ENCODE results near the gene NOTCH1.
"Not testable (repeated sequence)": the region's sequence is repeated elsewhere in the genome, so short reads cannot be mapped to it uniquely, and the experiment has no call there.

The NOTCH1 gene

GRCh38 chr9:136585531-136586120 is 39.8 kb upstream of the NOTCH1 start:
- TF ChIP-seq CTCF (conservative IDR thresholded peaks at IDR 0.05; ENCODE audit: low read depth): no peak
- CTCF ChIA-PET: no interaction called here
- peak overlapping the region; percentile 54 for H3K27ac ChIP-seq

GRCh38 chr9:136584934-136585333 is 39.1 kb upstream of the NOTCH1 start:
- peak overlapping the region; percentile 54 for H3K27ac ChIP-seq
- ChIA-PET POLR2A (ENCODE audit: low non-redundant PET) (no interaction called here), CTCF (interaction anchor here (0.5 kb wide), 1 partner anchor 9 kb away, joined by 6 read pairs; no protein-coding TSS in a partner anchor)
- no peak for DNase-seq (ENCODE audit: low spot score)
- TF ChIP-seq CTCF (conservative IDR thresholded peaks at IDR 0.05; ENCODE audit: low read depth): no peak

More at GRCh38 chr9:136585531-136586120, 39.8 kb upstream of the NOTCH1 start:
- POLR2A ChIA-PET (ENCODE audit: low non-redundant PET): no interaction called here
- DNase-seq (ENCODE audit: low spot score): no peak

GRCh38 chr9:136584401-136584932 is 38.6 kb upstream of the NOTCH1 start:
- ChIA-PET CTCF (interaction anchor here (0.5 kb wide), 1 partner anchor 9 kb away, joined by 6 read pairs; no protein-coding TSS in a partner anchor), POLR2A (ENCODE audit: low non-redundant PET) (no interaction called here)
- DNase-seq (ENCODE audit: low spot score): no peak
- H3K27ac ChIP-seq: peak overlapping the region; percentile 54
- TF ChIP-seq CTCF (conservative IDR thresholded peaks at IDR 0.05; ENCODE audit: low read depth): no peak

GRCh38 chr9:136582977-136583735 is 37.3 kb upstream of the NOTCH1 start:
- CTCF ChIA-PET: interaction anchor here (0.7 kb wide), 1 partner anchor 150 kb away, joined by 3 read pairs; no protein-coding TSS in a partner anchor
- no peak for DNase-seq (ENCODE audit: low spot score)
- TF ChIP-seq CTCF (conservative IDR thresholded peaks at IDR 0.05; ENCODE audit: low read depth): no peak
- POLR2A ChIA-PET (ENCODE audit: low non-redundant PET): no interaction called here
- peak overlapping the region; percentile 33 for H3K27ac ChIP-seq

- CTCF ChIA-PET: no interaction called here
- POLR2A ChIA-PET (ENCODE audit: low non-redundant PET): interaction anchor here (0.5 kb wide), 1 partner anchor 54 kb away, joined by 3 read pairs; no protein-coding TSS in a partner anchor
- TF ChIP-seq CTCF (conservative IDR thresholded peaks at IDR 0.05; ENCODE audit: low read depth): no peak
- no peak overlapping the region for H3K27ac ChIP-seq
- DNase-seq (ENCODE audit: low spot score): no peak
These were observed 36.0 kb upstream of the NOTCH1 start for GRCh38 chr9:136581614-136582447.

GRCh38 chr9:136579650-136580219 is 33.9 kb upstream of the NOTCH1 start:
- DNase-seq (ENCODE audit: low spot score); CTCF ChIA-PET: not testable (repeated sequence)
- H3K27ac ChIP-seq: peak overlapping the region; percentile 82
- POLR2A ChIA-PET (ENCODE audit: low non-redundant PET): interaction anchor here (0.7 kb wide), 1 partner anchor 25 kb away, joined by 3 read pairs; no protein-coding TSS in a partner anchor
